GM18520 (cell line): ENCODE measurements around the gene SLC25A44.
"Not testable (repeated sequence)": the region's sequence is repeated elsewhere in the genome, so short reads cannot be mapped to it uniquely, and the experiment has no call there.

Experiments
- ATAC-seq: cut with Tn5 transposase; IDR thresholded peaks from one replicate; pipeline ENCODE4 v1.9.1; 2021; ENCODE audit not compliant: unreplicated experiment

Gene SLC25A44

DNA sequence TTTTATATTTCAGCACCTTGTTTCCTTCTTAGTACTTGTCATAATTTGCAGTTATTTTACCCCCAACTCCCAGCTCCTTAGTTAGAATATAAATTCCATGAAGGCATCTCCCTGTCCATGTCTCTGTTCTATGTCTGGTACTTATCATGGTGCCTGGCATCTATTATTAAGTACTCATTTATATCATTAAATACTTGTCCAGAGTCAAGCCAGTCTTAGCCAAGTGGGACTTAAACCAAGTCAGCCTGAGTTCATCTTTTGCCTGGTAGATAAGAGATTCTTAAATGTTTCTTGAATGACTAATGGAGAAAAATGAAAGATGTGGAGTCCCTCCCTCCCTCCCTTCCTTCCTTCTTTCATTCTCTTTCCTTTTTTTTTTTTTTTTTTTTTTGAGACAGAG lies 9.4 kb downstream of the SLC25A44 start:
- no peak for ATAC-seq

DNA sequence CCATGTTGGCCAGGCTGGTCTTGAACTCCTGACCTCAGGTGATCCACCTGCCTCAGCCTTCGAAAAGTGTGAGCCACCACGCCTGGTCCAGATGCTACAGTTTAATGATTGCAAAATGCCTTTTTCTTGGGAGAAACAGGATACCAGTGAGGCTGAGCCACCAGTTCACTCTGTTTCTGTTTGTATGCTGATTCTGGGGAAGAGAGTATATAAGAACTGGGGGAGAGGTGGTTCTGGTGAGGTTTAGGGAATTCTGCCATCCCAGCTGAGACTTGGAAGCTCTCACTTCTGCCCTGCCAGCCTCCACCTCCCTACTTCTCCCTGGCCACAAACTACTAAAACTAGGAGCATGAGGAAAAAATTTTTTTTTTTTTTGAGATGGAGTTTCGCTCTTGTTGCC lies 10.8 kb downstream of the SLC25A44 start:
- no peak for ATAC-seq

DNA sequence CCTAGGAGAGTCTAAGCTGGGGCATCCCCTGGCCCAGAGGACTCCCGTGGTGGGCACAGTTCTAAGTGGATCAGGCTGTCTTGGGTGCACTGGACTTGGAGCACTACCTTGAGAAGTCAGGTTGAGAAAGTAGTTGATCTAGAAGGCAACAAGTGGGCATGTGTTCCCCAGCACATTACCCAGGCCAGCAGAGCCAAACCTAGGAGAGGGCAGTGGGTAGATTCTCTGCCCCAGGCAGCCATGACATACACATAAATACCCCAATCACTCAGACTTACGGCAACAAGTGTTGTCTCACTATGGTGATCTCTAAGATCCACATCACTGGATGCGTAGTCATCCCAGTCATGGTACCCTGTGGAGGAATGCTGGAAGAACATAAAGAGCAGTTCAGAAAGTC lies 17.3 kb downstream of the SLC25A44 start:
- ATAC-seq = no peak

DNA sequence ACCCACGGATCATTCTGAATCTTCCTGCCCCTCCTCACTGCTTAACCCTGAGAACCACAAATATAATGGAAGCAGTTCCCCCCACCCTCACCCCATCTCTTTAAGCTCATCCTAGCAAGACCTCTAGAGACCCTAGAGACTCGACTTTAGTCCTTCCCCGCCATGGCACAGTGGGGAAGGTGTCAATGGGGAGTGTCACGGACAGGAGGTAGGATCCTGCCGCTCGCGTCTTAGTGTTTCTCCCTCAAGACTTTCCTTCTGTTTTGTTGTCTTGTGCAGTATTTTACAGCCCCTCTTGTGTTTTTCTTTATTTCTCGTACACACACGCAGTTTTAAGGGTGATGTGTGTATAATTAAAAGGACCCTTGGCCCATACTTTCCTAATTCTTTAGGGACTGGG lies 18.2 kb downstream of the SLC25A44 start:
- no peak for ATAC-seq

DNA sequence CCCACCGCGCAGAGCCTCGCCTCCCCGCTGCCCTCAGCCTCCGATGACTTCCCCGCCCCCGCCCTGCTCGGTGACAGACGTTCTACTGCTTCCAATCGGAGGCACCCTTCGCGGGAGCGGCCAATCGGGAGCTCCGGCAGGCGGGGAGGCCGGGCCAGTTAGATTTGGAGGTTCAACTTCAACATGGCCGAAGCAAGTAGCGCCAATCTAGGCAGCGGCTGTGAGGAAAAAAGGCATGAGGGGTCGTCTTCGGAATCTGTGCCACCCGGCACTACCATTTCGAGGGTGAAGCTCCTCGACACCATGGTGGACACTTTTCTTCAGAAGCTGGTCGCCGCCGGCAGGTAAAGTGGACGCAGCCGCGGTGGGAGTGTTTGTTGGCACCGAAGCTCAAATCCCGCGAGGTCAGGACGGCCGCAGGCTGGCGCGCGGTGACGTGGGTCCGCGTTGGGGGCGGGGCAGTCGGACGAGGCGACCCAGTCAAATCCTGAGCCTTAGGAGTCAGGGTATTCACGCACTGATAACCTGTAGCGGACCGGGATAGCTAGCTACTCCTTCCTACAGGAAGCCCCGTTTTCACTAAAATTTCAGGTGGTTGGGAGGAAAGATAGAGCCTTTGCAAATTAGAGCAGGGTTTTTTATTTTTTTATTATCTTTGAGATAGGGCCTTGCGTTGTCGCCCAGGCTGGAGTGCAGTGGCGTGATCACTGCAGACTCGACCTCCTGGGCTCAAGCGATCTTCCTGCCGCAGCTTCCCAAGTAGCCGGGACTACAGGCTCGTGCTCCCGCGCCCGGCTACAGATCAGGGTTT lies 19.1 kb downstream of the SLC25A44 start, which contains the start of gene PMF1:
TSS of gene PMF1 (plus strand) at position 175 of the 811 bp plus-strand sequence. CDS start at position 184, 9 bp downstream.
- ATAC-seq = peak; percentile 85

DNA sequence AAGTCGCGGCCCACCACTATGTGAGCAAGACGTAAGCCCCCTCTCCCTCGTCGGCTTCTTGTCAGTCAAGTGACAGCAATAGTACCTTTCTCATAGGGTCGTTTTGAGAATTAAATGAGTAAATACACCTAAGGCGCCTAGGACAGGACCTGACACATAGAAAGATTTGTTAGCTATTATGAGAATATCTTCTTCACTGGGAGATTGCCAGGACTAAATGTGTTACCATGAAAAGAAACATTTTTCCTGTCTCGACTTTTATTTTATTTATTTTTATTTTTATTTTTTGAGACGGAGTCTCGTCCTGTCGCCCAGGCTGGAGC lies 19.7 kb downstream of the SLC25A44 start:
- no peak for ATAC-seq

DNA sequence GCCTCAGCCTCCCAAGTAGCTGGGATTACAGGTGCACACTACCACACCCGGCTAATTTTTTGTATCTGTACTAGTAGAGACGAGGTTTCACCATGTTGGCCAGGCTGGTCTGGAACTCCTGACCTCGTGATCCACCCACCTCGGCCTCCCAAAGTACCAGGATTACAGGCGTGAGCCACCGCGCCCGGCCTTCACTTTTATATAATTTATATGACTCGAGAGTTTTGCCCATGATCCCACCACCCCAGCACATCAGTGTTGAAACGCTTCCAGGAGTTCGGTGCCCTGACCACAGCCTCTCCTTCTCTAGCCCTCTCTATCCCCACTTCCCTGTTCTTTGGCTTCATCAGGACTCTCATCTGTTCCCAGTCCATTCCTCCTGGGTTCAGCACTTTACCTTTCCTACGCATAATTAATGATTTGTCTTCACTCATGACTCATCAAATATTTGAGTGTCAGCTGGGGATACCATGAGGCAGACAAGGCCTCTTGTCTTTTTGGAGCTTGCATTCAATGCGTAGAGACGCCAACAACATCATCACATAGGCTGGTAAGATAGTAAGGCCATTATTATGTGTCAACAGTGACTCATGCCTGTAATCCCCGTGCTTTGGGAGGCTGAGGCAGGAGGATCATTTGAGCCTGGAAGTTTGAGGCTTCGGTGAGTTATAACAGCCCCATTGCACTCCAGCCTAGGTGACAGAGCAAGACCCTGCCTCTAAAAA lies 20.3 kb downstream of the SLC25A44 start:
- ATAC-seq = no peak

DNA sequence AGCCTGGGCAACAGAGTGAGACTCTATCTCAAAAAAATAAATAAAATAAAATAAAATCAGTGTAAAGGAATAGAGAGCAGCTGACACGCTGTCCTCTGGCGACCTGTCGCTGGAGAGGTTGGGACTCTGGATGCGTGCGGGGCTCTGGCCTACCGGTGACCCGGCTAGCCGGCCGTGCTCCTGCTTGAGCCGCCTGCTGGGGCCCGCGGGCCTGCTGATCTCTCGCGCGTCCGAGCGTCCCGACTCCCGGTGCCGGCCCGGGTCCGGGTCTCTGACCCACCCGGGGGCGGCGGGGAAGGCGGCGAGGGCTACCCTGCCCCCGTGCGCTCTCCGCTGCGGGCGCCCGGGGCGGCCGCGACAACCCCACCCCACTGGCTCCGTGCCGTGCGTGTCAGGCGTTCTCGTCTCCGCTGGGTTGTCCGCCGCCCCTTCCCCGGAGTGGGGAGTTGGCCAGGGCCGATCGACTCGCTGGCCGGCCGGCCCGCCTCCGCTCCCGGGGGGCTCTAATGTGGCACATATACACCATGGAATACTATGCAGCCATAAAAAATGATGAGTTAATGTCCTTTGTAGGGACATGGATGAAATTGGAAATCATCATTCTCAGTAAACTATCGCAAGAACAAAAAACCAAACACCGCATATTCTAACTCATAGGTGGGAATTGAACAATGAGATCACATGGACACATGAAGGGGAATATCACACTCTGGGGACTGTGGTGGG lies 22.6 kb downstream of the SLC25A44 start:
- not testable (repeated sequence) for ATAC-seq

DNA sequence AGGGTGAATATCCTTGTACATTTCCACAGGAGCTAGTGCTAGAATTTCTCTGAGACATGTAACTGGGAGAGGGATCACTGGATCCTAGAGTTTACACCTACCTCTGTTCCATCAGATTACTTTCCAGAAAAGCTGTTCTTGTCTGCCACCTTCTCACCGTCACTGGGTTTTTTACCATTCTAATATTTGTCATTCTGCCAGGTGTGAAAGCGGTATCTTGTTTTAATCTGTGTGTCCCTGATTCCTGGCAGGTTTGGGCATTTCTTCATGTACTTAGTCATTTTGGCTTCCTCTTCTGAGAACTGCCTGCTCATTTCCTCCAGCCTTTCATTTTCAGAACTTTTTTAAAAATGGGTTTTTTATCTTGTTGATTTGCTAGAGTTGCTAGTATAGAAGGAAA lies 24.0 kb downstream of the SLC25A44 start:
- ATAC-seq = no peak

DNA sequence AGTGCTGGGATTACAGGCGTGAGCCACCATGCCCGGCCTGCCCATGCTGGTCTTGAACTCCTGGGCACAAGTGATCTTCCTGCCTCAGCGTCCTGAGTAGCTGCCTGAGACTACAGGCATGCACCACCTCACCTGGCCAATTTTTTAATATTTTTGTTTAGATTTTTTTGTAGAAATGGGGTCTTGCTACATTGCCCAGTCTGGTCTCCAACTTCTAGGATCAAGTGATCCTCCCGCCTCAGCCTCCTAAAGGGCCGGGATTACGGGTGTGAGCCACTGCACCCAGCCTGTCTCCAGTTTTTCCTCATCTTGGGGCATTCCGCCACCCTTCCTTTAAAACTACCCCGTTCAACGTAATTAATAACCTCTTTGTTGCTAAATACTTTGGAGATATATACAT lies 26.3 kb downstream of the SLC25A44 start:
- ATAC-seq = no peak

DNA sequence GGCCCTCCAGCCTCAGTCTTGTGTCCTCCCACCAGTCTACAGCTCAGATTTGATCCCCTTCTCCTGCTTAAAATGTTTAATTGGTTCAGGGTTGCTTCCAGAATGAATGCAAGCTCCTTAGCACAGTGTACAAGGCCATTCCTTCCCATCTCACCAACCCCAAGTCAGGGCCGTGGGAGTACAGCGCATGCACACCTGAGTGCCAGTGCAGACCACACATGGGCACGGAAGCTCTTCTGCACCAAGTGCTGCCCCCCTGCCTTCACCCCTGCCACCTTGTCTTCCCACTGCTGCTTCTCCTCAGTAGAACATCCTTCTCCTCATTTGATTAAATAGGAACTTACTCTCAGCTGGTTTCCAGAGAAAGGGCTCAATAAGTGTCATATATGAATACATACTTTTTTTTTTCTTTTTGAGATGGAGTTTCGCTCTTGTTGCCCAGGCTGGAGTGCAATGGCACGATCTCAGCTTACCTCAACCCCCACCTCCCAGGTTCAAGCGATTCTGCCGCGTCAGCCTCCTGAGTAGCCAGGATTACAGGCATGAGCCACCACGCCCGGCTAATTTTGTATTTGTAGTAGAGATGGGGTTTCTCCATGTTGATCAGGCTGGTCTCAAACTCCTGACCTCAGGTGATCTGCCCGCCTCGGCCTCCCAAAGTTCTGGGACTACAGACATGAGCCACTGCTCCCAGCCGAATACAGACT lies 28.2 kb downstream of the SLC25A44 start:
- no peak for ATAC-seq

DNA sequence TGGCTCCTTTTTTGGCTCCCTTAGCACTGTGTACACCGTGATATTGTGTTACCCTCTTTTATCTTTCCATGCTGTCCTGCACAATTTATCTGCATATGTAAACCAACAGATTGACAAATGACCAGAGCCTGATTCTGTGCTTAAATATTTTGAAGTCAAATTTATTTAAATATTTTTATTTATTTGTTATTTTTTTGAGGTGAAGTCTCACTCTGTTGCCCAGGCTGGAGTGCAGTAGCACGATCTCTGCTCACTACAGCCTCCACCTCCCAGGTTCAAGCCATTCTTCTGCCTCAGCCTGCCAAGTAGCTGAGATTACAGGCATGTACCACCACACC lies 31.7 kb downstream of the SLC25A44 start:
- ATAC-seq = no peak

DNA sequence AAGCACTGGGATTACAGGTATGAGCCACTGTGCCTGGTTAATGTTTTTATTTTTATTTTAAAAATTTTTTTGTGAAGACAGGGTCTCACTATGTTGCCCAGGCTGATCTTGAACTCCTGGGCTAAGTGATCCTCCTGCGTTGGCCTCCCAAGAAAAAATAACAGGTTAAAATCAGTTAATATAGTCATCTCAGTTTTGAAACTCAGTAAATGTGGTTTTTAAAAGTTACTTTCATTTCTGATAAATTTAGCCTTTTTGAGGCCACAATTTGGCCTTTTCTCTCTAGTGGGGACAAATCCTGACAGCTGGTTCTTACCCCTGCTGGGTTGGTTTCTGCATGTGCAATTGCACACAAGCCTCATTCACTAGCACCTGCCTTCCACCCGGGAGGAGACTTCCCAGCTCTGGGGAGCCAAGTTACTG lies 32.2 kb downstream of the SLC25A44 start:
- ATAC-seq = peak; percentile 47

DNA sequence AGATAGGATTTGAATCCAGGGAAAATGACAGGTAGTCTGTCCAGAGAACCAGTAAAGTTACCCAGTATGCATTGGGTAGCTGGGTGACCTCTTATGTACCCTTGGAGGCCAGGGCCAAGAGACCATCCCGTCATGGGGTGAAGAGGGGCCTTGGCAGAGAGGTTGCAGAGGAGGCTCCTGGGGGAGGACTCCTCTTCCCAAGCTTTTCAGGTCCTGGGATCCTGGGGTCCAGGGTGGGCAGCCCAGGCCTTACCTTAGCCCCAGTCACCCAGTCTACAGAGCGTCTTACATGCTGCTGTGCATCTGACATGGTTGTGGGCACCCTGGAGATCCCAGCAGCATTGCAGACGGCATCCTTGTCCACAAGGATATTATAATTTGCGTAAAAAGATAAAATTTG lies 32.9 kb downstream of the SLC25A44 start:
- no peak for ATAC-seq

DNA sequence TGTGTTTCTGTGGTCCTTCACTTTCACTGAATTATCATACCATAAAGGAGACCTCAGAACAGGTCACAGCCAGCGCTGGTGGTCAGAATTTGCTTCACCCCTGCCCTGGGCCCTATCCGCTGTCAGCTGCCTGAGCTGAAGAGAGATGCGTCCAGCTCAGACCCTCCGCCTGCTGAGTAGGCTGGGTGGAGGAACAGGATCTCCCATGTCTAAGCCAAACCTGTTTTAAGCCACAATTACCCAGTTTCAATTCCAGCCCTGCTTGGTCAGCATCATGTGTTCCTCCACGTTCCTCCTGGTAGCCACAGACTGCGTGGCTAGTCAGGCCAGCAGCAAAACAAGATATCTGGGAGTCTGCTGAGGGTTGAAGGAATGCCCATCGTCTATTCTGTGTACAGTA lies 34.6 kb downstream of the SLC25A44 start:
- ATAC-seq = no peak

DNA sequence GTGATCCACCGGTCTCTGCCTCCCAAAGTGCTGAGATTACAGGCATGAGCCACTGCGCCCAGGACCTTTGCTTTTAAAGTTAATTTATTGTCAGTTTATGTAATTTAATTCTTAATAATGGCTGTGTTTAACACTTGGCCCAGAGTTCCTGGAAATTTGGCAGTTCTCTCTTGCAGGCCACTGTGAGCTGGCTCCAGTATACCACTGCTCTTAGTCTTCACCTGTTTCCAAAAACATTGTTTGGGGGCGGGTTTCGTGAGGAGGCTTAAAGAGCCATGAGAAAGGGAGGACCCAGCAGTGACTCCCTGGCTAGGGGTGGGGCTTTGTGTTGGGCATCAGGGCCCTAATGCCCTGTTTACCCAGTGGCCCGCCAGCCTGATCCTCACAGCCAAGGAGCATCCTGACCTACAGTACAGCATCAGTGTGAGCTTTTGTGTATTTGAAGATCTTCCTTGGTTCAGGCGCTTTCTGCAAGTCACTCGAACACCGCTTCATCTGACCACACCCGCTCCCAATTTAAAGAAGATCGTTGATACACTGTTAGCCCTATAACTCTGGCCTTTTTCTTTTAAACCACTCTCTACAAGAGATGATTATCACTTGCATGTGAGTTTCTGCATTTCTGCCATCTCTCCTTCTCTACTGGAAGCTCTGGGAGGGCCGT lies 36.0 kb downstream of the SLC25A44 start:
- ATAC-seq = no peak

DNA sequence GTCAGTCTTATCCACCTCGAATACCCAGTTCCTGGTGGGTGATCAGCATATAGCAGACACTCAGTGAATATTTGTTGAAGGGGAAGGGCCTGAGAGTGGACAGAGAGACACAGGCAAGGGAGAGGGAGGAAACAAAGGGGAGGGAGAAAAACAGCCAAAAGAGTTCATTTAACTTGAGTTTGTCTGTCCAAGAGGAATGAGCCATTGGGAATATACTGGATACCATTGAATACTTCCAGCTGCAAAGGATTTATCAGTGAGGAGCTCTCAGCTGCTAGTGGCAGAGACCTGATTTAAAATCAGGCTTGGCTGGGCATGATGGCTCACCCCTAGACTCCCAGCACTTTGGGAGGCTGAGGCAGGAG lies 36.6 kb downstream of the SLC25A44 start:
- ATAC-seq = no peak

DNA sequence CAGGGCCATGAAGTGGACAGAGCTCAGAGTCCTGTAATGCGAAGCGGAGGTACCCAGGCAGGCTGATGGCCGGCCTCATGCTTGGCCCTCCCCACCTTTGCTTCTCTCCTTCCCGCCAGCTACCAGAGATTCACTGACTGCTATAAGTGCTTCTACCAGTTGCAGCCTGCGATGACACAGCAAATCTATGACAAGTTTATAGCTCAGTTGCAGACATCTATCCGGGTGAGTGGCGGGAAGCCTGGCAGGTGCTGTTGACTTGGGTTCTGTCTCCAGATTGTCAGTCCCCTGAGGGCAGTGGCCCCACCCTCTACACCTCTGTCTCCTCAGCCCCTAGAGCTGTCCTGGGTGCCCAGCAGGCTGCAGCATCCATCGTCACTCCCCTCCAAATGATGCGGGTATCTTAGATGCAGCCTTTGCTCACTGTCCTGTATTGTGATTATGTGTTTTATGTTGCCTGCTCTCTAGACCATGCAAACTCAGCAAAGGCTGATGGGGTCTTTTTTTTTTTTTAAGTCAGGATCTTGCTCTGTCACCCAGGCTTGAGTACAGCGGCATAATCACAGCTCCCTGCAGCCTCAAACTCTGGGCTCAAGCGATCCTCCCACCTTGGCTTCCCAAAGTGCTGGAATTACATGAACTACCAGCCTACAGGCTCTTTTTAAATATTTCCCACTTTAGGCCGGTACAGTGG lies 38.4 kb downstream of the SLC25A44 start:
- ATAC-seq = no peak

DNA sequence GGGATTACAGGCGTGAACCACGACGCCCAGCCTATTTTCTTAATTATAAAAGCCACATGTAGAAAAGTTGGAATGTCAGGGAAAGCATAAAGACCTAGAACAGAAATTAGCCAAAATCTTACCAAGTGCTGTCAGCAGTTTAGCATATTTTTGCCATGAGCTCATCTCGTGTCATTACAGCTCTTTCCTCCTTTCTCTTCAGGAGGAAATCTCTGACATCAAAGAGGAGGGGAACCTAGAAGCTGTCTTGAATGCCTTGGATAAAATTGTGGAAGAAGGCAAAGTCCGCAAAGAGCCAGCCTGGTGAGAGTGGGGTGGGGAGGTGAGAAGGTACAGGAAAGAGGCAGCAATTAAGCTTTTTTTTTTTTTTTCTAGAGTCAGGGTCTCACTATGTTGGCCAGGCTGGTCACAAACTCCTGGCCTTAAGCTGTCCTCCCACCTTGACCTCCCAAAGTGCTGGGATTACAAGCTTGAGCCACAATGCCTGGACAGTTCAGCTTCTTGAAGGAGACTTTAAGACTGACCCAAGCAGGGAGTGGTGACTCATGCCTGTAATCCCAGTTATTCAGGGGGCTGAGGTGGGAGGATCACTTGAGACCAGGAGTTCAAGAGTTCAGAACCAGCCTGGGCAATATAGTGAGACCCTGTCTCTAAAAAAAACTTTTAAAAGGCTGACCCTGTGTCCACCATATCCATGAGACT lies 39.7 kb downstream of the SLC25A44 start:
- no peak for ATAC-seq

DNA sequence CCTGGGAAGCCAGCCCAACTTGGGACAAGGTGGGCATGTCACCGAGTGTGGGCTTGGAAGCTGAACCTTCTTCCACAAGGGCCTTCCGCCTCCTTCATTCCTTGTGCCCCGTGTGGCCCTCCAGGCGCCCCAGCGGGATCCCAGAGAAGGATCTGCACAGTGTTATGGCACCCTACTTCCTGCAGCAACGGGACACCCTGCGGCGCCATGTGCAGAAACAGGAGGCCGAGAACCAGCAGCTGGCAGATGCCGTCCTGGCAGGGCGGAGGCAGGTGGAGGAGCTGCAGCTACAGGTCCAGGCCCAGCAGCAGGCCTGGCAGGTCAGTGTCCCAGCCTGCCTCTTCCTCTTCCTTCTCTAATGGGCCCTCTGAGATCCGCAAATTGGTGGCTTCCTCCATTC lies 42.3 kb downstream of the SLC25A44 start:
- ATAC-seq = no peak
